HT-29 (cell line): ENCODE data around the gene PLEKHA6. TPM values are rescaled to one million over a fixed set of nuclear protein-coding genes. Genes with fewer than 3 reads are reported as not detected.

ENCODE experiments used
- DNase-seq: peaks from one replicate; pipeline ENCODE4 v3.0.0-alpha.2; 2015; ENCODE audit warnings: low spot score
- total RNA-seq: library from RNA; depleted of rRNA; stranded (reverse); fragments of >200 nt; shearing (Covaris generic); gene quantifications from 2 replicates; pipeline ENCODE4 v1.2.3, GENCODE V29; 2014; rRNA removed

The PLEKHA6 gene
- total RNA-seq: 76.7 and 88.6 TPM in 2 replicates

- no peak for DNase-seq
These were observed at the start of gene PLEKHA6 for GRCh38 chr1:204359474-204360255. Gene PLEKHA6, minus strand, starts transcription at chr1:204359929. Its CDS starts 86,202 bp downstream, at chr1:204273727.

- no peak for DNase-seq
These were observed 49.4 kb upstream of the PLEKHA6 start for GRCh38 chr1:204409123-204409522.

GRCh38 chr1:204408602-204409001, 48.9 kb upstream of the PLEKHA6 start:
- no peak for DNase-seq

- peak; percentile 73 for DNase-seq
These were observed 48.4 kb upstream of the PLEKHA6 start for GRCh38 chr1:204408074-204408507.

GRCh38 chr1:204407295-204407971, 47.7 kb upstream of the PLEKHA6 start:
- peak; percentile 32 for DNase-seq

GRCh38 chr1:204406621-204407020, 46.9 kb upstream of the PLEKHA6 start:
- no peak for DNase-seq

- DNase-seq: no peak
These were observed 46.3 kb upstream of the PLEKHA6 start for GRCh38 chr1:204405988-204406387.

- DNase-seq: no peak
These were observed 44.9 kb upstream of the PLEKHA6 start for GRCh38 chr1:204404629-204405028.

- no peak for DNase-seq
These were observed 42.7 kb upstream of the PLEKHA6 start for GRCh38 chr1:204402391-204402790.

GRCh38 chr1:204401730-204402129, 42.0 kb upstream of the PLEKHA6 start:
- no peak for DNase-seq

- no peak for DNase-seq
These were observed 41.3 kb upstream of the PLEKHA6 start for GRCh38 chr1:204400882-204401510.

GRCh38 chr1:204398197-204399125, 38.7 kb upstream of the PLEKHA6 start:
- DNase-seq: peak; percentile 95

- no peak for DNase-seq
These were observed 36.4 kb upstream of the PLEKHA6 start for GRCh38 chr1:204396015-204396583.

- no peak for DNase-seq
These were observed 31.9 kb upstream of the PLEKHA6 start for GRCh38 chr1:204391629-204392028.

GRCh38 chr1:204390751-204391466, 31.2 kb upstream of the PLEKHA6 start:
- DNase-seq: no peak

- DNase-seq: no peak
These were observed 26.0 kb upstream of the PLEKHA6 start for GRCh38 chr1:204385727-204386126.

GRCh38 chr1:204384636-204385352, 25.1 kb upstream of the PLEKHA6 start:
- peak; percentile 45 for DNase-seq

- DNase-seq: no peak
These were observed 23.6 kb upstream of the PLEKHA6 start for GRCh38 chr1:204383163-204383904.

GRCh38 chr1:204382714-204383083, 23.0 kb upstream of the PLEKHA6 start:
- DNase-seq: no peak
